Activated T-cell treated with anti-CD3 and anti-CD28 coated beads, Interleukin-2, amount 50 U/mL, for 1 hour (primary cell): ENCODE measurements around the gene MAG.

Source experiments
- DNase-seq: peaks from one replicate; pipeline ENCODE4 v3.0.0-alpha.2; 2020

Gene MAG

DNA sequence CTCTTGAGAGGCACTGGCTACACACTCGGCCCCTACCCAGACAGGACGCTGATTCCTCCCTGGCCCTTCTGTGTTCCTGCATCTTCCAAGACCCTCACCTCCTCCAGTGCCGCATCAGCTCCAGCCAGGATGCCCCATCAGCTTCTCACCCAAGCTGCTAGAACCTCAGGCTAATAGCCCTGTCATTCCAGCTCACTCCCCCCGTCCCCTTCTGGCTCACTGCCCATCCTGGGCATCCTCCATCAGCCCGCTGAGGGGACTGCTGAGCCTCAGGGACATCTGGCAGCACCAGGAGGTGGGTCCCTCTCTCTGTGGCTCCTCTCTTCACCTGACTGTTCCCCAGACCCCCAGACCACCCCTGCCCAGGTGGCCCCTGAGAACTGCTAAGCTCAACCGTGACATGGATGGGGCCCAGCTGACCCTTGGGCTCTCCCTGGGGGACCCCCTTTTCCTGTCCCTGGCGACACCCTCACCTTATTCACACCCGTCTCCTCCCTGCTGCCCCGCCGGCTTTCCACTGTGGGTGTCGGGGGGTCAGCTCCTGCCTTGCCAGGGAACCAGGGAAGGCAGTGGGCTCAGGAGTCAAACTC, 71.1 kb downstream of the MAG start:
- DNase-seq: no peak
